GM06990 (cell line): Measurements from ENCODE around the gene HS6ST1.

Source experiments
- DNase-seq: peaks from one replicate; pipeline ENCODE4 v3.0.0-alpha.2; 2011; ENCODE audit not compliant: insufficient read length; ENCODE audit errors: extremely low read depth
- H3K27me3 ChIP-seq: replicated peaks from 2 replicates; pipeline ENCODE4 v1.6.0; 2011; ENCODE audit warnings: low read length; ENCODE audit not compliant: control insufficient read depth, insufficient read depth
- H3K36me3 ChIP-seq: 2 replicates; pipeline ENCODE4 v1.5.1; 2011; ENCODE audit warnings: low read length; ENCODE audit not compliant: control insufficient read depth, insufficient read depth
- H3K4me3 ChIP-seq: replicated peaks from 2 replicates; pipeline ENCODE4 v1.5.1; 2011; ENCODE audit warnings: low read depth, mild to moderate bottlenecking, control low read depth, low read length
- CTCF ChIP-seq: IDR thresholded peaks from 2 replicates; pipeline ENCODE4 v1.5.1; 2011; ENCODE audit warnings: low read length, control low read depth, mild to moderate bottlenecking, inconsistent platforms; ENCODE audit not compliant: insufficient read depth, poor library complexity, severe bottlenecking

The HS6ST1 gene, protein sequence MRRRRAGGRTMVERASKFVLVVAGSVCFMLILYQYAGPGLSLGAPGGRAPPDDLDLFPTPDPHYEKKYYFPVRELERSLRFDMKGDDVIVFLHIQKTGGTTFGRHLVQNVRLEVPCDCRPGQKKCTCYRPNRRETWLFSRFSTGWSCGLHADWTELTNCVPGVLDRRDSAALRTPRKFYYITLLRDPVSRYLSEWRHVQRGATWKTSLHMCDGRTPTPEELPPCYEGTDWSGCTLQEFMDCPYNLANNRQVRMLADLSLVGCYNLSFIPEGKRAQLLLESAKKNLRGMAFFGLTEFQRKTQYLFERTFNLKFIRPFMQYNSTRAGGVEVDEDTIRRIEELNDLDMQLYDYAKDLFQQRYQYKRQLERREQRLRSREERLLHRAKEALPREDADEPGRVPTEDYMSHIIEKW

GRCh38 chr2:128318776-128319464, at the start of gene HS6ST1:
Gene HS6ST1, minus strand, starts transcription at chr2:128318868. Its CDS starts 305 bp downstream, at chr2:128318563.
- DNase-seq = peak; percentile 88
- Histone ChIP-seq H3K4me3 (peak within 1 kb of the TSS; percentile 64), H3K36me3 (no peaks in the 10 kb centered on the region; the same call in 1 of the 2 replicates), H3K27me3 (no peaks in the 10 kb centered on the region; the same call in 1 of the 2 replicates)
- TF ChIP-seq CTCF = no peak

DNA sequence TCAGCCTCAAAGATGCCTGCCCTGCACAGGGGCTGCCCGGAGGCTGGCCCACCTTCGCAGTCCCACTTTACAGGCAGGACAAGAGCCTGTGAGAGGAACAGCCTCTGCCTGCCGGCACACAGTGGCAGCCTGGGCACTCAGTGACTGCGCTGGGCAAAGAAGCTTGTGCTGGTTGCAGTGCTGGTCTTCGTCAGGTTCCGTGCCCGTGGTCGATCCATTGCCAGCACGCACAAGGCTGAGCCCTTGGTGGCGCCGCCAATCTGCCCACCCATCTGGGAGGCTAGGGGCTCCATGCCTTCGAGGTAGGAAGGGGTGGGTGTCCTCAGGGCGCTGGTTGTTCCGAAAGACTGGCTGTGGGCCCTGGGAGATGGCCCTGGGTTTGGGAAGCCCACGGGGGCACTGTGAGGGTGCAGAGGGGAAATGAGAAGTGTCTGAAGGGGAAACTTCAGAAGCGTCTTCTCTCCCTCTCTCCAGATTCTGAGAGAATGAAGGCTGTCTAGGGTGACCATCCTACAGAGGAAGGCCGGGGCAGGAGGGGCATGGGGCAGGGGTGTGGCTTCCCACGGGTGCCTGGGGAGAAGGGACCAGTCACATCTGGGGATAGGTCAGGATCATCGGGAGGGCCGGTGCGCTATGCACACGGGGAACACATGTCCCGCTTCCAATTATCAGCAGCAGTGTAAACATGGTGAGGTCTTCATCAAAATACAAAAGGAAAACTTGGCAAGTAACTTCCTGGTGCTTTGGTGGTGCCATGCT, 49.1 kb upstream of the HS6ST1 start:
- Histone ChIP-seq H3K36me3 (no peaks in the 10 kb centered on the region), H3K4me3 (no peak overlapping the region), H3K27me3 (no peaks in the 10 kb centered on the region; the same call in 1 of the 2 replicates)
- no peak for TF ChIP-seq CTCF
- DNase-seq = no peak

- no peak for TF ChIP-seq CTCF
- Histone ChIP-seq H3K27me3 (no peaks in the 10 kb centered on the region; the same call in 1 of the 2 replicates), H3K36me3 (no peaks in the 10 kb centered on the region), H3K4me3 (no peak overlapping the region)
- DNase-seq = no peak
These were observed 48.2 kb upstream of the HS6ST1 start for GRCh38 chr2:128366713-128367511.

DNA sequence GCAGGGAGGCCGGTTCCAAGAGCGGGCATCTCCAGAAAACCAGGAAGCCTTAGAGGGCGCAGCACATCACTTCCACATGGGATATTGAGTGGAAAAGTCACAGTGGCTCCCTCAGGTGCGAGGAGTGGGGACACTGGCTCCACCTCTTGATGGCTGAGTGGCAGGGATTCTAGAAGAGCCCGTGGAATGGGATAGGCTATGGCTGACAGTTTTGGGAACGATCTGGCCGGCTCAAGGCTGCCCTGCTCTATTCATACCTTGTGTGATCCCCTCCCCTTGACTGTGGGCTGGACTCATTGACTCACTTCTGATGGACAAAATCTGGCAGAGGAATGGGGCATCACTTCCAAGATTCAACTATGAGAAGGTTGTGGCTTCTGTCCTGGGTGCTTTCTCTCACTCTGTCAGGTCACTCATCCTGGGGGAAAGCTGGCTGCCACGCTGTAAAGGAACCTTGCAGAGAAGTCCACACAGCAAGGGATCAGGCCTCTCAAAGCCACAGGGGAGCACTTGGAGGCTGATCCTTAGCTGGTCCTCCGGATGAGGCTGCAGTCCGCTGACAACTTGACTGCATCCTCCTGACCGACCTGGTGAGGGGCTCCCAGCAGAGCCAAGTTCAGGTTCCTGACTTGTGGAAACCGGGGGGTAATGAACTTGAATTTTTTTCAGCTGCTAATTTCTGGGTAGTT, 46.7 kb upstream of the HS6ST1 start:
- no peak for DNase-seq
- Histone ChIP-seq H3K36me3 (no peaks in the 10 kb centered on the region), H3K4me3 (no peak overlapping the region), H3K27me3 (no peaks in the 10 kb centered on the region; the same call in 1 of the 2 replicates)
- TF ChIP-seq CTCF = no peak

- no peak for TF ChIP-seq CTCF
- Histone ChIP-seq H3K27me3 (no peaks in the 10 kb centered on the region; the same call in 1 of the 2 replicates), H3K36me3 (no peaks in the 10 kb centered on the region), H3K4me3 (no peak overlapping the region)
- no peak for DNase-seq
These were observed 45.8 kb upstream of the HS6ST1 start for GRCh38 chr2:128364441-128364911.
